T47D (cell line): Measurements from ENCODE around the gene TYK2.

Experiments used
- DNase-seq, 2 experiments: peaks; one replicate each; pipeline versions ENCODE4 v3.0.0 to v3.0.0-alpha.2; 2011 to 2012; ENCODE audit warnings: low read depth in 1 of 2, low spot score in 1 of 2
- JUND ChIP-seq: IDR thresholded peaks from 2 replicates; pipeline ENCODE4 v1.6.1; 2012; ENCODE audit warnings: low read depth
- in situ Hi-C: cut with HindIII; loops from 2 replicates; pipeline ENCODE4 v1.10.0; 2016; ENCODE audit warnings: low sequenced_read_pairs, low pct_unique_long_range_greater_than_20kb

Gene TYK2

DNA sequence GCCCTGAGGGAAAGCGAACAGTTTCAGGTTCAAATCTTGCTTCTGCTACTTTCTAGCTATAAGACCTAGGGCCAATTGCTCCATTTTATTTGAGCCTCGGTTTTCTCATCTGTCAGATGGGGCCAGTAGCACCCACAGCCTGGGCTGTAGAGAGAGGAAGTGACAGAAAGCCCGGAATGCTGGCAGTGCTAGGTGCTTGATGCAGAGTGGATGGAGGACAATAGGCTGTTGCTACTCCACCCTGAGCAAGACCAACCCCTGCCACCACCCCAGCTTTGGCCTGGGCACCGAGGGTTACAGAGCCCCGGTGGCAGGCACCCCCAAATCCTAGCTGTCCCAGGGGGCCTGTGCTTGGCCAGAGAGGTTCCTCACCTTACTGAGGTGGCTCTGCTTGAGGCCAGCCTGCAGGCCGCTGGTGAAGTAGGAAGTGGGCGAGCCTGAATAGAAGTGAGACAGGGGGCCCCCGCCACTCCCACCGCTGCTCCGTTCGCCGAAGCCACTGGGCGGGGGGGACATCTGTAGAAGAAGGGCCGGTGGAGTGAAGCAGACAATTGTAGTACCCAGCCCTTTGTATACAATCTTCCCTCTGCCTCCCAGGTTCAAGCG is 62.4 kb downstream of the TYK2 start:
- no peak for TF ChIP-seq JUND
- in situ Hi-C loops = no loop called here

DNA sequence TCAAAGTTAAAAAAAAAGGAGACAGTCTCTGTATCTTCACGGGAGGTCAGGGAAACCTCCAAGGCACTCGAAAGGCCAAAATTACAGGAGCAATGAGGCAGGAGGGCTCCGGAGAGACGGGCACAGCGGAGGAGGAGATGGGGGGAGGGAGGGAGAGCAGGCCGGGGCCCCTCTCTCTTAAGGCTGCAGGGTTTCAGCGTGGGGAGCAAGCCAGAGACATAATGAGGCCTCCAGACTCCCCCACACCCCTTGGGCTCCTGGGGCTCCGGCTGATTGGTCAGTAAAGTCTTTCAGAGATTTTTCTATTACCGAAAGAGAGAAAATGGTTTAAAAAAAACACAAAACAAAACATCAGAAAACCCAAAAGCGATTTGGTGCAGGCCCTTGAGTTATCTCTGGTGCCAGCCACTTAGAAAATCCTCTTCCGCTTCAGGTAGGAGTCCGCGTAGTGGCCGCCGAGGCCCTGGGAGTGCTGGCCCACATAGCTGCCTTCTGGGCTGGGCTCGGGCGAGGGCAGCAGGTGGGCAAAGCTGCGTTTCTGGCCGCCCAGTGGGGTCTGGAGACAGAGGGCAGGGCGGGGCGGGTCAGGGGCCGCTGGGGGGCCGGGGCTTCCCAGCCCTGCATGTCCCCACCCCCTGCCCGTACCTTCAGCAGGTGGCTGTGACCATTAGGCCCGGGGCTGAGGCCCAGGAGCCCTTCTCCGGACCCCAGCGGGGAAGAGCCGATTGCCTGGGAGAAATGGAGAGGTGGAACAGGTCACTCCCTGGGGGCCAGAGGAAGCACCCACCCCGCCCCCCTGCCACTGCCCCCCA is 63.1 kb downstream of the TYK2 start:
- in situ Hi-C loops = no loop called here
- TF ChIP-seq JUND = no peak
- DNase-seq = no peak

More for the DNA sequence above, 62.4 kb downstream of the TYK2 start:
- DNase-seq = no peak

DNA sequence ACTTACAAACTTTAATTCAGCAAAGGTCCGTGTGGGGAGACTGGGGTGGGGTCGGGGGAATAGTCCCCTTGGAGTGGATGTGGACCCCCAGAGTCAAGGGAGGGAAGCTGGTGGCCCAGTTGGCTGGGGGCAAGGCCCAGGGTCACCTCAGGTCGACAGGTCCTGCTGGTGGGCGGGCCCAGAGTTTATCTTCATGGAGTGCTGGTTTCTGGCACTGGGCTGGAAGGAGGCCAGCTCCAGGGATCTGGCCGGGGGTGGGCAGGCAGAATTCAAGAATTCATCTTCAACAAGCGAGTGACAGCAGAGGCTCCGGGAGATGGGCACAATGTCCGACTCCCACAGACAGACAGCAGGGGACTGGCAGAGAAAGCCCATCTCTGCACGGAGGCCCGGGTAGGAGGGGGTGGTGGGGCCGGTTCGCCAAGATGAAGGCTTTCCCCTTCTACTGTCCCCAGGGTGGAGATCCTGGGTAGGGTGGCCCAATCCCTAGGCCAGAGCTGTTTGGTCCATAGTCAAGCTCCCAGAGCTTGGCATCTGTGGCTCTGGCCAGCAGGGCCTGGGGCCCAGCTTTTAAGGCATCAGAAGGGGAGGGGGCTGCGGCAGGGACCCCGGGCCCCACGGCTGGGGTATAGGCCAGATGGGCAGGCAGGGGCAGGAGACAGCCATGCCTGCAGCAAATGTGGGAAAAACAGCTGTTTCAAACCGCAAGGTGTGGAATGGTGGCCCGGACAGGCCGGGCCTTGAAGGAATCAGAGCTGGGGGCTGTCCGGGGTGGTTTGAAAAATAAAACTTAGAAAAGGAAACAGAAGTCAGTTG is 63.9 kb downstream of the TYK2 start:
- in situ Hi-C loops = no loop called here
- DNase-seq = no peak
- no peak for TF ChIP-seq JUND

DNA sequence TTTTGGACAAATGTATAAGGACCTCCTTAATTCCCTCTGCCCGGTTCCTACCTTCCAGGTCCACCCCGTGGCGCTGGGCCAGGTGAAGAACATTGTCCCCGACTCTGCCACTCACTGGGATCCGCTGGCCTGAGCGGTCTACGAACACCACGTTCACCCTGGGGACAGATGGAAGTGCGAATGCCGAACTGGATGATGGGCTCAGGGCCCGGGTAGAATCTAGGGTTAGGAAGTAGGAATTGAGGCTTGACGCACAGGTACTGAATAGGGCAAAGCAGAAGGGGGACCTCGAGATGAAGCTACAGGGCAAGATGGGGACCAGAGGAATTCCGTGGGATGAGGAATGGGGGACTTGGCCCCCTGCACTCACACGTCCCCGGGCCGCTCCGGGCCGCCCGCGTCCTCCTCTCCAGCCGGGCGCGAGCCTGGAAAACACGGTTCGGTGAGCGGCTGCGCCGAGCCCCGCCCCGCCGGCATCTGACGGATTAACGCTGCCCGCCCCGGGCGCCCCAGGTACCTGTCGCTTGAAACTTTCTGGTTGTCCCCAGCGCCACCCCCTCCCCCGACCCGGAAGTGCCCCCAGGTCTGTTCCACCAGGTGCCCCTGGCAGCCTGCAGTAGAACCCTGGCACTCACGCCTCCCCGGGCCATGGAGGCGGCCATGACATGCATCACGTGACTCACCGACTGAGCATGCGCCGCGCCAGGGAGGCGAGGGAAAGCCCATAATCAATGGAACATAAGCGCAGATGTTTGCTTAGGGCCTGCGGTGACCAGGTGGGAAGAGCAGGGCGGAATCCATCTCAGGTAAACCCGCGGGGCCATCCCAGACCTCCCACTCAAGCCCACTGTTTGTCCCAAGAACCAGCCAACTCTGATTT is 64.8 kb downstream of the TYK2 start, which contains the start of gene FDX2:
FDX2 (minus strand) TSS at position 681 of the 880 bp plus-strand sequence; CDS start at position 662, 19 bp downstream.
- peak; percentile 87 for DNase-seq
- TF ChIP-seq JUND = no peak
- in situ Hi-C loops = no loop called here

DNA sequence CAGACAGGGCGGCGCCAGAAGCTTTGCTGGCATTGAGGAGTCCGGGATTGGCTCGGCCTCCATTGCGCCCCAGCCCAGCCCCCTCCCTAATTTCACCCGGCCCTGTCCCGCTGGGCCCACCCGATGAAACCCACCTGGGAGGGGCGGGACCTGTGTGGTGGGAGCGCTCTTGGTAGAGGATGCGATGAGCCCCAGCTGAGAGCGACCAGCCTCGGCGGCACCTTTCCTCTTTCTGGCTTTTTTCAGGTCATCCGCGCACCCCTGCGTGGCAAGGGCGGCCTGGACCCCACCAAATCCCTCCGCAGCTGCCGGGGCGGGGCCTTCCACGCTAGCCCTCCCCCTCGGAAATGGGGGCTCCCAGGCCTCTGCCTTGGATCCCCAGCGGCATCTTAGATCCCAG is 70.9 kb downstream of the TYK2 start, which contains the start of gene ZGLP1:
ZGLP1 (minus strand) TSS at position 393 of the 400 bp plus-strand sequence.
- no peak for DNase-seq
- no peak for TF ChIP-seq JUND
- in situ Hi-C loops = no loop called here

DNA sequence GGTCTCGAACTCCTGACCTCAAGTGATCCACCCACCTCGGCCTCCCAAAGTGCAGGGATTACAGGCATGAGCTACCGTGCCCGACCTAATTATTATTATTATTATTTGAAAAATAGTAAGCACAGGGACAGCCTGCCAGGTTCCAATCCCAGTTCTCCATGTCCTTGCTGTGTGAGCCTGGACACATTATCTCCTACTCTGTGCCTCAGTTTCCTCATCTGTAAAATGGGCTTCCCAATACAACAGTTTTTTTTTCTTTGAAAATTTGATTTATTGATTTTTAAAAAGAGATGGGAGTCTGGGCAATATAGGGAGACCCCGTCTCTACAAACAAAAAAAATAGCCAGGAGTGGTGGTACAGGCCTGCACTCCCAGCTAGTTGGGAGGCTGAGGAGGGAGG is 74.0 kb downstream of the TYK2 start:
- no peak for DNase-seq
- TF ChIP-seq JUND = no peak
- in situ Hi-C loops = no loop called here

DNA sequence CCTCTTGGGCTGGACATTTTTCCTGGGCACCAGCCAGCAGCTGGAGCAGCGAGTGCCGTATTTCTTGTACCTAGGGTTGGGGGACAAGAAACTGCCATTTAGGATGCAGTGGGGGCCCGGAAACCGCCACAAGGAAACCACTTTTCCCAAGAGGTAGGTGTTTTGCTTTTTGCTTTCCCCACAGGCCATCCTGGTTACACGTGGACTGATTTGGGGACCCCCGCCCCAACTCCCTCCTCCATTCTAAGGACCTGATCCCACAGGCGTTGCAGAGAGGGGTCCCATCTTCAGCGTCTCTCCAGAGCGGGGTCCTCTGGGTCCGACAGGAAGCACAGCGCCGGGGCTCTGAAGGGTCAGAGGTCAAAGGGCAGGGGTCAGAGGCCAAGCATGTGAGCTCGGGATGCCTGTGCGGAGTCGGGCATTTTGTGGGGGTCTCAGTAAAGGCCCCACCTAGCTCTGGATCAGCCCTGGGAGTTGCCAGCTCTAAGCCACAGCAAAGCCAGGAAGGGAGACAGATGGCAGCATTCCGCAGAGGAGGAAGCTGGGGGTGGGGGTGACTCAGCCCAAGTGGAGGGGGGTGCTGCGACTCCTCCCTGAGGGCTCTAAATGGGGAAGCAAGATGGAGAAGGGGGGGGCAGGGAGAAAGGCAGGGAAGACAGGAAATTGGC is 75.1 kb downstream of the TYK2 start:
- TF ChIP-seq JUND = no peak
- in situ Hi-C loops = no loop called here
- DNase-seq = no peak
